Activated CD4-positive, alpha-beta T cell treated with anti-CD3 and anti-CD28 coated beads for 36 hours (primary cell): ENCODE measurements around the gene DIPK1C. TPM values are rescaled to one million over a fixed set of nuclear protein-coding genes. Genes with fewer than 3 reads are reported as not detected.

Experiments
- ATAC-seq: fragments of 200-7000 bp; cut with Tn5 transposase; one replicate; pipeline ENCODE4 v1.10.0; 2021; ENCODE audit warnings: mild to moderate bottlenecking, moderate library complexity
- CTCF ChIA-PET: fragments of 350-600 bp; sonication (Branson Sonifier 250); formaldehyde crosslinking; loops from one replicate; lab custom pipeline; 2021; ENCODE audit warnings: antibody characterized with exemption; lab: Charles Lee
- POLR2A ChIA-PET: fragments of 350-600 bp; sonication (Branson Sonifier 250); formaldehyde crosslinking; loops from one replicate; lab custom pipeline; 2021; ENCODE audit warnings: antibody characterized with exemption, inconsistent platforms; lab: Charles Lee
- DNase-seq: peaks from one replicate; pipeline ENCODE4 v3.0.0-alpha.2; 2020
- H3K27ac Mint-ChIP-seq: one replicate; pipeline ENCODE4 v1.8.0; 2021; ENCODE audit warnings: mixed read lengths
- H3K27me3 Mint-ChIP-seq: one replicate; pipeline ENCODE4 v1.8.0; 2021; ENCODE audit warnings: mixed read lengths
- H3K36me3 Mint-ChIP-seq: one replicate; pipeline ENCODE4 v1.8.0; 2021; ENCODE audit warnings: low read depth, mixed read lengths
- H3K4me1 Mint-ChIP-seq: one replicate; pipeline ENCODE4 v1.8.0; 2021; ENCODE audit warnings: mixed read lengths
- H3K4me3 Mint-ChIP-seq: one replicate; pipeline ENCODE4 v1.8.0; 2021; ENCODE audit warnings: mild to moderate bottlenecking, moderate library complexity, mixed read lengths
- H3K9me3 Mint-ChIP-seq: one replicate; pipeline ENCODE4 v1.8.0; 2021; ENCODE audit warnings: low read depth, mixed read lengths
- intact Hi-C, 2 experiments: fragments of 100-400 bp; cut with DNase I in 1 of 2; cut with micrococcal nuclease in 1 of 2; formaldehyde crosslinking; loops; one replicate each; pipeline versions ENCODE4 v1.14.2 to v1.15.1; 2022 to 2024; cut with DNase I, micrococcal nuclease
- total RNA-seq, 2 experiments: library from RNA; stranded (reverse); gene quantifications; one replicate each; pipeline ENCODE4 v1.2.3, GENCODE V29; 2021

The DIPK1C gene
- total RNA-seq, 2 experiments from 2014 or later: not detected

DNA sequence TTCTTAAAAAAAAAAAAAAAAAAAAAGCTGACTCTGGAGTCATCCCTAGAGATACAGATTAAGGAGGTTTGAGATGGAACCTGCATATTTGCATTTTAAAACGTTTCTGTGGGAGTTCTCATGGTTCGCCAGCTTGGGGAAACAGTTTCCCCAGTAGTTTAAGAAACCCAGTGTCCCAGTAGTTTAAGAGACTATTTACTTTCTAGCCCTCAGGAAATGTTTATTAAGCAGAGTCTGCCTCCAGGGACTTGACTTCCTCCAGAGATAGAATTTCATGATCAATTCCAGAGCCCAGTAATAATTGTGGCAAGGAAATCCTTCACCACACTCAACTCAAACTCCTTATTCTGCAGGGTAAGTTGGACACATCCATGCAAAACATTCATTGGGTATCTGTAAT is 39.1 kb downstream of the DIPK1C start:
- no peak for DNase-seq
- CTCF ChIA-PET: interaction anchor here (0.6 to 1.5 kb wide), 2 partner anchors 13 to 75 kb away, joined by 3 read pairs; no protein-coding TSS in a partner anchor
- Mint-ChIP-seq H3K27me3 (peaks cover 2% of the 10 kb centered on the region), H3K36me3 (no peaks in the 10 kb centered on the region), H3K4me1 (no peaks in the 10 kb centered on the region), H3K4me3 (no peak overlapping the region), H3K27ac (no peak overlapping the region), H3K9me3 (no peaks in the 10 kb centered on the region)
- intact Hi-C loops: no loop called here
- ATAC-seq: no peak
- POLR2A ChIA-PET: no interaction called here

DNA sequence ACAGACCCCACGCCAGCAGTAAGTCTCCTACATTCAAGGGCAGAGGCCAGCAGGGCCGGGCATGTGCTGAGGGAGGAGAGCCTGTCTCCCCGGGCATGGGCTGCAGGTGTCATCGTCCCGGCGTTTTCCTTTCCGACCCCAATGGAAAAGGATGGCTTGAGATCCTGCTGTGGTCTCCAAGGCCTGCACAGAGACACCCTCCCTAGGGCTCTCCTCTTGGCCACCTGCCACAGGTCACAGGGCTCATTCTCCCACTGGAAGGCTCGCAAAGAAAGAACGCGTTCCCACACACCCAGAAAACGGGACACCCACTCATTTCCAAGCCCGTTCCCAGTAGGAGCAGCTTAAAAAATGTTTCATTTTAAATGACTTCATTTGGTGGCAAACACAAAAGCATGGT is 41.0 kb downstream of the DIPK1C start:
- DNase-seq: no peak
- POLR2A ChIA-PET: no interaction called here
- H3K9me3 Mint-ChIP-seq: no peaks in the 10 kb centered on the region
- no peak overlapping the region for H3K27ac Mint-ChIP-seq
- H3K36me3 Mint-ChIP-seq: no peaks in the 10 kb centered on the region
- no peak overlapping the region for H3K4me3 Mint-ChIP-seq
- ATAC-seq: no peak
- H3K27me3 Mint-ChIP-seq: peaks cover 2% of the 10 kb centered on the region
- H3K4me1 Mint-ChIP-seq: no peaks in the 10 kb centered on the region
- intact Hi-C loops: no loop called here
- CTCF ChIA-PET: no interaction called here

DNA sequence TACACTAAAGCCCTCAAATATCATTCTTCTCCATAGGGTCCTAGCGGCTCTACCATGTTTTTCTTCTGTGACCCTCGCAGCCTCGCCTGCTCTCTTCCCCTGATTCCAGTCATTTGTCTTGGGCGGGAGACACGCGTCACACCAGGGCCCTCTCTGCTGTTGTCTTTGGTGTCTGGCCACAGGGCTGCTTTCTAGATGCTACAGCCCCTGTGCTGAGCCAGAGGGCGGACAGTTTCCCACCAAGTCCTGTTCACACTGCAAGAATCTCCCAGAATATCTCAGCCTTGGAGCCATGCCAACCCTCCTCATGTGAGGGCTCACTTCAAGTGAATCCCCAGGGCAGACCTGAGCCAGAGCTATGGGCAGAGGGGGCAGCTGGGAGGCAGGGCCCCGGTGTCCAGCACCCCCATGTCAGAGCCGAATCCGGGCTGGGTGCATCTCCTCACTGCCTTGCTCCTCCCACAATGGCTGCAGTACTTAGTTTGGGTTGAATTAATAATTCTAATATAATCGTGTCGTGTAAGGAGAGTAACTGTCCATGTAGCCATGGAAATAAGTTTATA is 42.1 kb downstream of the DIPK1C start:
- intact Hi-C loops: no loop called here
- Mint-ChIP-seq H3K4me1 (no peaks in the 10 kb centered on the region), H3K9me3 (no peaks in the 10 kb centered on the region), H3K4me3 (no peak overlapping the region), H3K27ac (no peak overlapping the region), H3K27me3 (peaks cover under 1% of the 10 kb centered on the region), H3K36me3 (no peaks in the 10 kb centered on the region)
- ChIA-PET POLR2A (interaction anchor here (0.6 kb wide), 1 partner anchor 37 kb away, joined by 12 read pairs; no protein-coding TSS in a partner anchor), CTCF (no interaction called here)
- DNase-seq (no peak), ATAC-seq (no peak)

DNA sequence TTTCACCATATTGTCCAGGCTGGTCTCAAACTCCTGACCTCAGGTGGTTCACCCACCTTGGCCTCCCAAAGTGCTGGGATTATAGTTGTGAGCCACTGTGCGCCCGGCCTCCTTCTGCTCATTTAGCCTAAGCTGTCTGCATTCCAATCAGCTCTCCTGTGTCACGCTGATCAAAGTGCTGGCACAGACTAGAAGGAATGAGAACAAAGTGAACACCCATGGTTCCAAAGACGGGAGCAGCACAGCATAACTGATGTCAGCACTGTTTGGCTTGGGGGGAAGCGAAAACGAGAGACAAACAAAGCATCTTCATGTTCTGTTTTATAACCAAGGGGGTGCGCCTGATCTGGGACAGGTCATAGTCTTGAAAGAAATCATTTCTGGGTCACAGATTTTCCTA is 43.3 kb downstream of the DIPK1C start:
- Mint-ChIP-seq H3K9me3 (no peaks in the 10 kb centered on the region), H3K27ac (no peak overlapping the region), H3K4me3 (no peak overlapping the region), H3K27me3 (no peaks in the 10 kb centered on the region), H3K4me1 (peaks cover 1% of the 10 kb centered on the region), H3K36me3 (no peaks in the 10 kb centered on the region)
- POLR2A ChIA-PET: no interaction called here
- CTCF ChIA-PET: no interaction called here
- ATAC-seq: no peak
- intact Hi-C loops: no loop called here
- DNase-seq: no peak

DNA sequence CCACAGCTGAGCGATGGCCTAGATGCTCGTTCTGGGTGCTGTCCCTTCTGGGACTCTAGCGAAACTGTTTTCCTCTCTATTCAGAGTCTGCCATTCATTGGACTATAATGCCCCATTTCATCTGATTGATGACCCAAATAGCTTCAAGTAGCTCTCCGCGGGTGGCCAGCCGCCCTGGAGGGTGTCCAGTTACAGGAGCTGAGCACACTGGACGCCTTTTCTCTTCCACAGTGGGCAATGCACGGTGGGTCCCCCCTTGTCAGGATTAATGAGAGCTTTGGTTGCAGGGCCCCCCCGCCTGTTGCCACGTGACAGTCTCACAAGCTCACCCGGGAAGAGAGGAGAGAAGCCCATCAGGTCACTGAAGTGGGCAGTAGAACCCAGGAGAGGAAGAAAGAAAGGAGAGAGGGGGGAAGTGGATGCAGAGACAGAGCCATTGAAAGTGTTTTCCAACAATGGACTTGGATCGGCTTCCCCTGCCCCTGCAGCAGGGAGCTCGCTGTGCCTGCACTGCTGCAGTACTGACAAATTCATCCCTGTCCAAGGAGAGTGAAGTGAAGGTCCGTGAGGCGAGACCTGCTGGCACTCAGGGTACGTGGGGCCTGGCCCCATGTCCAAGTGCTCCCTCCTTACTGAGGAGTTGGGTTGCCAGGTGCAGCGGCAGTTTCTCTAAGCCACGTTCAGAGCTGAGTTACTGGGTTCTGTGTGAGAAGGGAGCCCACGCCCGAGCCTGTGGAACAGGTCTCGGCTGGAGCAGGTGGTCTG is 44.8 kb downstream of the DIPK1C start:
- H3K4me1 Mint-ChIP-seq: peaks cover 15% of the 10 kb centered on the region
- no peaks in the 10 kb centered on the region for H3K27me3 Mint-ChIP-seq

DNA sequence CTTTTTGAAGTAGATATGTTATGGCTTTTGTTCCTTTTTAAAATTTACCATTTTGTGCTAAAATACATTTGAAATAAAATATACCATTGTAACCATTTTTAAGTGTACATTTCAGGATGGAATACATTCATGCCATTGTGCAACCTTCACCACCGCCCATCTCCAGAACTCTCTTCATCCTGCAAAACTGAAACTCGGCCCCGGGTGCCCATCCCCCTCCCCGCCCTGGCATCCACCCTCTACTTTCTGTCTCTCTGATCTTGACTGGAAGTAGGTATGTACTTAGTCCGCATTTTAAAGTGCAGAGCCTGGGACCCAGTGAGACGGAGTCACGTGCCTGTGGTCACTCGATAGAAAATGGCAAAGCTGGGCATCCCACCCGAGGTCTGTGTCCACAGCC is 45.6 kb downstream of the DIPK1C start:
- POLR2A ChIA-PET: no interaction called here
- H3K27ac Mint-ChIP-seq: no peak overlapping the region

More for the DNA sequence above, 44.8 kb downstream of the DIPK1C start:
- DNase-seq: no peak
- H3K27ac Mint-ChIP-seq: no peak overlapping the region
- ChIA-PET POLR2A (no interaction called here), CTCF (interaction anchor here (0.5 to 1.1 kb wide), 2 partner anchors 40 to 348 kb away, joined by 3 read pairs; no protein-coding TSS in a partner anchor)
- intact Hi-C loops: no loop called here
- no peak overlapping the region for H3K4me3 Mint-ChIP-seq
- ATAC-seq: no peak
- H3K9me3 Mint-ChIP-seq: no peaks in the 10 kb centered on the region
- H3K36me3 Mint-ChIP-seq: no peaks in the 10 kb centered on the region

DNA sequence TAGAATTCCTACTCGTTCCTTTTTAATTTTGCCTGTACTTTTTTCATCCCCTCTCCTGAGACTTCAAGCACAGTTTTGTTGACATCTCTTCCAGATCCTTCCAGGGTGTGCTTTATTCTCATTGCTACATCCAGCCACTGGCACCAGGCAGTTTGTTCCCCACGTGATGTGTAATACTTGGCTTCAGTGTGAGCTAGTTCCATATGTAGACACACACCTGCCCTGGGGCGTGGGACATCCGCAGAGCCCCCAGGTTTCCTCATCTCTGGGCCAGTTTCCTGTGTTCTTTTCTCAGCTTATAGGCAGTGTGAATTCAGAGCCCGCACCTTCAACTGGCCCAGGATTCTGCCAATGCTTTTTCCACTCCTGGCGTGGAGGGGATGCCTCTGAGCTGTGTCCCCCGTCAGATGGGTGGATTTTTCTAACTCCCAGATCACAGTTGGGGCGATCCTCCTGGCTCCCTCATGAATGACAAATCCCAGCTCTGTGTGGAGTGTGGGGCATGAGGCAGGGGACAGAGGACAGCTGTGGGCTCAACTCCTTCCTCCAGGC is 46.6 kb downstream of the DIPK1C start:
- Mint-ChIP-seq H3K27me3 (no peaks in the 10 kb centered on the region), H3K27ac (no peak overlapping the region), H3K9me3 (no peaks in the 10 kb centered on the region), H3K36me3 (no peaks in the 10 kb centered on the region), H3K4me3 (no peak overlapping the region), H3K4me1 (peaks cover 15% of the 10 kb centered on the region)
- intact Hi-C loops: no loop called here
- CTCF ChIA-PET: interaction anchor here (0.6 to 0.9 kb wide), 4 partner anchors 66 to 141 kb away, joined by 3 to 4 read pairs (median 3); no protein-coding TSS in a partner anchor
- DNase-seq (no peak), ATAC-seq (no peak)
- POLR2A ChIA-PET: no interaction called here

More for the DNA sequence above, 45.6 kb downstream of the DIPK1C start:
- ATAC-seq: no peak
- peak; percentile 25 for DNase-seq
- Mint-ChIP-seq H3K9me3 (no peaks in the 10 kb centered on the region), H3K27me3 (no peaks in the 10 kb centered on the region), H3K4me1 (peaks cover 15% of the 10 kb centered on the region), H3K36me3 (no peaks in the 10 kb centered on the region), H3K4me3 (no peak overlapping the region)
- intact Hi-C loops: no loop called here
- CTCF ChIA-PET: interaction anchor here (0.5 to 1.1 kb wide), 5 partner anchors 40 to 347 kb away, joined by 3 to 4 read pairs (median 3); no protein-coding TSS in a partner anchor

DNA sequence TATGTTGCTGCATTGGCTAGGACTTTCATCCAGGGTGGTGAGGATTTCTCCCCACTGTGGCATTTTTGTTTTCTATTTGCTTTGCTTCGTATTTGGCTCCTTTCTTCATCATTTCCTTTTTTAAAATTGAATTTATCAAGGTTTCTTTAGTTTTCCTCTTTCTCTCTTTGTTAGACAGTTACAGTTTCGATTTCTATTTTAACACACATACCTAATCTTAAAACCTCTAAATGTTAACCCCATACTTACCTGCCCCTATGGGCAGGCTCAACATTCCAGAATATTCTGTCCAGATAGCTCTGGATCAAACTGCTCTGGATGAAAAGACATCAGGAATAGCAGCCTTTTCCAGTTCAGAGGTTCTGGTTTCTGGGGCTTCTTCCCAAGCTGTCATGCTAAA is 49.2 kb downstream of the DIPK1C start:
- Mint-ChIP-seq H3K4me1 (peaks cover 15% of the 10 kb centered on the region), H3K27me3 (no peaks in the 10 kb centered on the region), H3K27ac (peak overlapping the region; percentile 79), H3K4me3 (peak overlapping the region; percentile 57), H3K9me3 (no peaks in the 10 kb centered on the region), H3K36me3 (no peaks in the 10 kb centered on the region)
- DNase-seq (no peak), ATAC-seq (peak; percentile 36)
- POLR2A ChIA-PET: no interaction called here
- intact Hi-C loops: no loop called here
- CTCF ChIA-PET: no interaction called here

DNA sequence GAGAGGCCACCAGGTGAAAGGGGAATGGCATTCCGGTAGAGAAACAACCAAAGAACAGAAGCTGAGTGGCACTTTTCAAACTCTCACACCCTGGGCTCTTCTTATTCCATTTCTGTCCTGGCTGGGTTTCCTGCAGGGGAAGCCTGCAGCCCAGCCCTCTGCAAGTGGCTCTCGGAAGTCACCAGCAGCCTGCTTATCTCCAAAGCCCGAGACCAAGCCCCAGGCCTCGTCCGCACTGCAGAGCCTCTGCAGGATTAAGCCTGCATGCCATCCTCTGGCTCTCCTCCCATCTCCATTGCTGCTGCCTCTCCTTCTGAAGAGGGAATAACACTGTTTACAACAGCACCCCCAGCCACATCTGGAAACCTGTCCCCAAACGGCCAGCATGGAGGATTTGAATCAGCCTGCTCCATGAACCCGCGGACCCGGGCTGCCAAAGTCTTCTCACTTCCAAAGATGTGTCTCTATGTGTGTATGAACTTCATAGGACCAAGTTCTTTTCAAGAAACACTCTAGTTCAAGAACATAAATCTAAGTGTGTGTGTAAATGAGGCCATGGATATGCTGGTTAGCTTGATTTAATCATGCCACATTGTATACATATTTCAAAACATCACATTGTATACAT is 54.2 kb downstream of the DIPK1C start:
- ATAC-seq (no peak), DNase-seq (no peak)
- POLR2A ChIA-PET: no interaction called here
- no peaks in the 10 kb centered on the region for H3K36me3 Mint-ChIP-seq
- no peak overlapping the region for H3K27ac Mint-ChIP-seq
- no peaks in the 10 kb centered on the region for H3K9me3 Mint-ChIP-seq
- CTCF ChIA-PET: interaction anchor here (0.5 kb wide), 1 partner anchor 134 kb away, joined by 3 read pairs; no protein-coding TSS in a partner anchor
- intact Hi-C loops: no loop called here
- H3K4me1 Mint-ChIP-seq: peaks cover 11% of the 10 kb centered on the region
- no peak overlapping the region for H3K4me3 Mint-ChIP-seq
- H3K27me3 Mint-ChIP-seq: peaks cover 2% of the 10 kb centered on the region

DNA sequence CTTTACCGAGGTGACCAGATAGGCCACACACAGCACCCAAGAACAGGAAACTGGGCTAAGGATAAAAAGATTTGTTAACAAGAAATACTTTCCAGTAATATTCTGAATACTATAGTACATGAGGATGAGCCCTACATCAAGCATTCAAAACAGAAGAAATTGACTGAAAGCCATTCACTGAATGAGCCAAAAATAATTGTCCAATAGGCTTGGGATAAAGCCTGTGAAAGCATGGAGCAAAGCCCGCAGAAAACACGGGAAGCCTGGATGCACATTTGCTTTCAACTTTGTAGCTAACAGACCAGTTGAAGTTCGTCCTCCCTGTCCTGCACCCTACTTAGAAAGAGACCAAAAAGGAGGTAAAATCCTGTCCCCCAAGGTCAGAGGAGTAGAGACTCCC is 56.3 kb downstream of the DIPK1C start:
- DNase-seq (no peak), ATAC-seq (no peak)
- H3K27me3 Mint-ChIP-seq: peaks cover 2% of the 10 kb centered on the region
- POLR2A ChIA-PET: no interaction called here
- no peak overlapping the region for H3K27ac Mint-ChIP-seq
- CTCF ChIA-PET: interaction anchor here (0.7 kb wide), 1 partner anchor 57 kb away, joined by 4 read pairs; no protein-coding TSS in a partner anchor
- H3K9me3 Mint-ChIP-seq: no peaks in the 10 kb centered on the region
- peaks cover 5% of the 10 kb centered on the region for H3K4me1 Mint-ChIP-seq
- no peak overlapping the region for H3K4me3 Mint-ChIP-seq
- intact Hi-C loops: no loop called here
- no peaks in the 10 kb centered on the region for H3K36me3 Mint-ChIP-seq
